ENCODE results near the gene BCL2L15. TPM values are rescaled to one million over a fixed set of nuclear protein-coding genes. Genes with fewer than 3 reads are reported as not detected.
A peak's percentile ranks its signal among the peaks of the same experiment; 100 is the strongest.

Gene BCL2L15
- polyA plus RNA-seq, 1 donor (not counting 4 experiments of a cell fraction or from before 2014, with no cell fraction given), result 0.08 TPM

- no peaks in the 10 kb centered on the region for H3K9me3 ChIP-seq (ENCODE audit: control insufficient read depth, low read depth, low read length)
- H3K4me2 ChIP-seq (ENCODE audit: control insufficient read depth, extremely low read depth, insufficient read depth, low read depth, low read length), result peak overlapping the region; percentile 57
- FAIRE-seq (peak; percentile 85), DNase-seq (ENCODE audit: low read depth, low spot score) (peak; percentile 60)
- H3K27ac ChIP-seq (ENCODE audit: control insufficient read depth, insufficient read depth, low read length), result peak overlapping the region; percentile 26
- H3K27me3 ChIP-seq (ENCODE audit: control insufficient read depth, extremely low read depth, insufficient read depth, low read length), result no peaks in the 10 kb centered on the region
- H3K4me3 ChIP-seq (ENCODE audit: control insufficient read depth in 2 of 3, extremely low read depth in 1 of 3, insufficient read depth in 2 of 3, low read depth in 1 of 3, low read length in 3 of 3), result no peak overlapping the region
- no peaks in the 10 kb centered on the region for H3K79me2 ChIP-seq (ENCODE audit: control insufficient read depth, insufficient read depth, low read length)
- H2AFZ ChIP-seq (ENCODE audit: control insufficient read depth, low read length), result no peak overlapping the region
- no peaks in the 10 kb centered on the region for H4K20me1 ChIP-seq (ENCODE audit: control insufficient read depth, extremely low read depth, insufficient read depth, low read length)
- no peaks in the 10 kb centered on the region for H3K9me1 ChIP-seq (ENCODE audit: control insufficient read depth, extremely low read depth, insufficient read depth, low read length)
- no peak overlapping the region for H3K9ac ChIP-seq (ENCODE audit: control insufficient read depth, extremely low read depth, insufficient read depth, low read length)
- dilution Hi-C loops (cut with MboI; ENCODE audit: extremely low pct_ligation_motif_present, low sequenced_read_pairs), result no loop called here
- no peaks in the 10 kb centered on the region for H3K36me3 ChIP-seq (ENCODE audit: control insufficient read depth in 2 of 2, extremely low read depth in 1 of 2, insufficient read depth in 2 of 2, low read length in 2 of 2)
- H3K4me1 ChIP-seq (ENCODE audit: control insufficient read depth, extremely low read depth, insufficient read depth, low read length), result peaks cover 39% of the 10 kb centered on the region
- no peak for TF ChIP-seq EZH2 (IDR thresholded peaks at IDR 0.05; ENCODE audit: low read length)
- TF ChIP-seq, protein P1, sequence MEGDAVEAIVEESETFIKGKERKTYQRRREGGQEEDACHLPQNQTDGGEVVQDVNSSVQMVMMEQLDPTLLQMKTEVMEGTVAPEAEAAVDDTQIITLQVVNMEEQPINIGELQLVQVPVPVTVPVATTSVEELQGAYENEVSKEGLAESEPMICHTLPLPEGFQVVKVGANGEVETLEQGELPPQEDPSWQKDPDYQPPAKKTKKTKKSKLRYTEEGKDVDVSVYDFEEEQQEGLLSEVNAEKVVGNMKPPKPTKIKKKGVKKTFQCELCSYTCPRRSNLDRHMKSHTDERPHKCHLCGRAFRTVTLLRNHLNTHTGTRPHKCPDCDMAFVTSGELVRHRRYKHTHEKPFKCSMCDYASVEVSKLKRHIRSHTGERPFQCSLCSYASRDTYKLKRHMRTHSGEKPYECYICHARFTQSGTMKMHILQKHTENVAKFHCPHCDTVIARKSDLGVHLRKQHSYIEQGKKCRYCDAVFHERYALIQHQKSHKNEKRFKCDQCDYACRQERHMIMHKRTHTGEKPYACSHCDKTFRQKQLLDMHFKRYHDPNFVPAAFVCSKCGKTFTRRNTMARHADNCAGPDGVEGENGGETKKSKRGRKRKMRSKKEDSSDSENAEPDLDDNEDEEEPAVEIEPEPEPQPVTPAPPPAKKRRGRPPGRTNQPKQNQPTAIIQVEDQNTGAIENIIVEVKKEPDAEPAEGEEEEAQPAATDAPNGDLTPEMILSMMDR (optimal IDR thresholded peaks at IDR 0.05 in 1 of 3, IDR thresholded peaks at IDR 0.05 in 1 of 3, conservative IDR thresholded peaks at IDR 0.05 in 1 of 3; ENCODE audit: extremely low read depth in 1 of 3, insufficient read depth in 2 of 3, low read length in 3 of 3), result peak; percentile 26 to 54 (median 35)
Measured at GRCh38 chr1:113874012-113874879, 13.1 kb downstream of the BCL2L15 start.

DNA sequence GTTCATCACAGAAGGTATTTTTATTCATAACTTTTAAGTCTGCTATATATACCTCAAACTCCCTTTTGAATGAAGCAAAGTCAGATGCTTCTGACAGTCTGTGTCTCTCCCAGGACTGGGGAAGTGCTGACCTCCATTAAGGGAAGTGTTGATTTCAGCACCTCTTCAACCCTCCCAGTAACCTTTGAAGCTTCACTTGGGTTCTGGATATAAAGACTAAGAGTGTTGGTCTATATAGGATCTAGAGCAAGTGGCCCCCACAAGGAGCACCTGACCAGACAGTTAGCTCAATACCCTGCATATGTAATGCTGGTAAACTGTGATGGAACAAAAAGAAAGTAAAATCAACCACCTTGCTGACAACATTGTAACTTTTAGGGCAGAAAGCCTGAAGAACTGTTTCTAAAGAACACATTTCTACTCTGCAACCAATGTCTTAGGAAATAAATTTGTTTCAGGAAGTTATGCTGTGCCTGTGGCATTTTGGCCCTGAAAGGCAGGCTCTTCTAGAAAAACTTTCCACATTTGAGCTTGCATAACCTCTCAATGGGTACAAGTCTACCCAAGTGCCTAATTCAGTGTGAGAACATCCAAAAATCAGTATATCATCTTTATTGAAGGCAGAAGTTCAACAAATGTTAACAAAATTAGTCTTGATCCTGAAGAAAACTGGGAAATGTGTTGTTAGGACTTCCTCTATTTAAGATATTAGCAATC is 15.0 kb downstream of the BCL2L15 start:
- no peak overlapping the region for H3K27ac ChIP-seq (ENCODE audit: control insufficient read depth, insufficient read depth, low read length)
- no peak for FAIRE-seq
- H3K36me3 ChIP-seq (ENCODE audit: control insufficient read depth in 2 of 2, extremely low read depth in 1 of 2, insufficient read depth in 2 of 2, low read length in 2 of 2), result no peaks in the 10 kb centered on the region
- no peak overlapping the region for H3K9ac ChIP-seq (ENCODE audit: control insufficient read depth, extremely low read depth, insufficient read depth, low read length)
- DNase-seq (ENCODE audit: low read depth, low spot score), result no peak
- H3K9me1 ChIP-seq (ENCODE audit: control insufficient read depth, extremely low read depth, insufficient read depth, low read length), result no peaks in the 10 kb centered on the region
- H2AFZ ChIP-seq (ENCODE audit: control insufficient read depth, low read length), result peak overlapping the region; percentile 33
- peak overlapping the region; percentile 39 for H3K4me2 ChIP-seq (ENCODE audit: control insufficient read depth, extremely low read depth, insufficient read depth, low read depth, low read length)
- H3K4me1 ChIP-seq (ENCODE audit: control insufficient read depth, extremely low read depth, insufficient read depth, low read length), result peaks cover 53% of the 10 kb centered on the region
- H3K79me2 ChIP-seq (ENCODE audit: control insufficient read depth, insufficient read depth, low read length), result no peaks in the 10 kb centered on the region
- no peaks in the 10 kb centered on the region for H3K9me3 ChIP-seq (ENCODE audit: control insufficient read depth, low read depth, low read length)
- TF ChIP-seq, protein P1 (optimal IDR thresholded peaks at IDR 0.05 in 1 of 3, IDR thresholded peaks at IDR 0.05 in 1 of 3, conservative IDR thresholded peaks at IDR 0.05 in 1 of 3; ENCODE audit: extremely low read depth in 1 of 3, insufficient read depth in 2 of 3, low read length in 3 of 3), result no peak
- no peak for TF ChIP-seq EZH2 (IDR thresholded peaks at IDR 0.05; ENCODE audit: low read length)
- no peaks in the 10 kb centered on the region for H4K20me1 ChIP-seq (ENCODE audit: control insufficient read depth, extremely low read depth, insufficient read depth, low read length)
- dilution Hi-C loops (cut with MboI; ENCODE audit: extremely low pct_ligation_motif_present, low sequenced_read_pairs), result no loop called here
- no peaks in the 10 kb centered on the region for H3K27me3 ChIP-seq (ENCODE audit: control insufficient read depth, extremely low read depth, insufficient read depth, low read length)
- no peak overlapping the region for H3K4me3 ChIP-seq (ENCODE audit: control insufficient read depth in 2 of 3, extremely low read depth in 1 of 3, insufficient read depth in 2 of 3, low read depth in 1 of 3, low read length in 3 of 3)
